ENCODE measurements around the gene SERINC3.

- no peak for TF ChIP-seq RAD21 (IDR thresholded peaks at IDR 0.05 in 1 of 2, conservative IDR thresholded peaks at IDR 0.05 in 1 of 2; ENCODE audit: low read depth in 2 of 2, low read length in 2 of 2)
- no peak for TF ChIP-seq CHD1 (IDR thresholded peaks at IDR 0.05; ENCODE audit: low read depth, low read length)
- TF ChIP-seq YY1 (IDR thresholded peaks at IDR 0.05; ENCODE audit: low read depth, low read length) = no peak
- no peak for TF ChIP-seq CTCF (IDR thresholded peaks at IDR 0.05; ENCODE audit: control extremely low read depth in 1 of 3, insufficient read depth in 1 of 3, low read depth in 1 of 3, low read length in 3 of 3)
Measured at GRCh38 chr20:44500221-44500620, 21.6 kb downstream of the SERINC3 start.
